GM12801 (cell line): Measurements from ENCODE around the gene KDR.

Source experiments
- CTCF ChIP-seq: IDR thresholded peaks from one replicate; pipeline ENCODE4 v1.5.1; 2011; ENCODE audit warnings: control low read depth; ENCODE audit not compliant: insufficient read length; ENCODE audit errors: extremely low read depth

The KDR gene

GRCh38 chr4:55107054-55107453 is 18.3 kb downstream of the KDR start:
- TF ChIP-seq CTCF = no peak

- no peak for TF ChIP-seq CTCF
These were observed 22.2 kb downstream of the KDR start for GRCh38 chr4:55103224-55103623.

GRCh38 chr4:55099816-55100215 is 25.6 kb downstream of the KDR start:
- TF ChIP-seq CTCF = no peak

GRCh38 chr4:55098456-55099204 is 26.8 kb downstream of the KDR start:
- TF ChIP-seq CTCF = no peak

GRCh38 chr4:55096619-55097018 is 28.8 kb downstream of the KDR start:
- TF ChIP-seq CTCF = no peak

- TF ChIP-seq CTCF = no peak
These were observed 29.4 kb downstream of the KDR start for GRCh38 chr4:55096045-55096444.

GRCh38 chr4:55092504-55092903 is 32.9 kb downstream of the KDR start:
- no peak for TF ChIP-seq CTCF
